ENCODE measurements around the gene MCC.

- no peak for TF ChIP-seq CTCF (IDR thresholded peaks at IDR 0.05)
- no peak for TF ChIP-seq POLR2AphosphoS5 (IDR thresholded peaks at IDR 0.05)
These were observed 254.6 kb downstream of the MCC start for GRCh38 chr5:113233606-113234005.

All from upper lobe of left lung (tissue), 4 donors.